ENCODE measurements around the gene UNC5B.

Gene UNC5B

DNA sequence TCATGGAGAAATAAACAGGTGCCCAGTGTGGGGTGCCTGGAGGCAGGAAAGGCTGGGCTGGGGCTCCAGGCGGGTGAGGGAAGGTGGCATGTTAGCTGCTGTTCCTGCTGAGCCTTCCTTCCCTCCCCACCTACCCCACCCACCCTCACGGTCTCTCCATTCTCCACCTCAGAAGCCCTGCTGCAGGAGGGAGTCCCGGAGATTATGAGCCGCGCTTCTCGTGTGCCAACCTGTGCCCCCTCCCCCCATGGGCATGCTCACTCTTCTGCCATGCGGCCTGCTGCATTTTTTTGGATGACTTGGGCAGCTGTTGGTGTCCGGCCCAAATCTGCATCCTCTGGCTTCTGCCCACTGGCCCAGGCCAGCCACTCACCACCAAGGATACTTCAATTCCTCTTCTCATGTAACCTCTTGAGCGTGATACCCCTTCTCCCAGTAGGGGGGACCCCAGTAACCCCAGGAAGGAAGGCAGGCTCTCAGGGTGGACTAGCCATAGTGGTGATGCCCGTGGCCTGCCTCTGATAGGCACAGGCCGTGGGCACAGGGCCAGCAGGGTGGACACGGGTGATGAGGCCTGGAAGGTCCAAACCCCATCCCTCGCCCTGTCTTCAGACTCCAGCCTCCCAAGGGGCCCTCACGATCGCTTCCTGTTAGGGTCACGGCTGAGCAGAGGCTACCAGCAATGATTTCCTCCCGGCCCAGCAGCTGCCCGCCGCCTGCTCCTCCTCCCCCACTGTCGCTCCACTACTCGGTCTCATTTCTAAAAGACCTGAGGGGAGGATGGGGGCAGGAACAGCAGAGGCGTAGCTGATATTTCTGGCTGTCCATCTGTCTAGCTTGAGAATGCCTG lies 27.8 kb downstream of the UNC5B start:
- no peak for DNase-seq

DNA sequence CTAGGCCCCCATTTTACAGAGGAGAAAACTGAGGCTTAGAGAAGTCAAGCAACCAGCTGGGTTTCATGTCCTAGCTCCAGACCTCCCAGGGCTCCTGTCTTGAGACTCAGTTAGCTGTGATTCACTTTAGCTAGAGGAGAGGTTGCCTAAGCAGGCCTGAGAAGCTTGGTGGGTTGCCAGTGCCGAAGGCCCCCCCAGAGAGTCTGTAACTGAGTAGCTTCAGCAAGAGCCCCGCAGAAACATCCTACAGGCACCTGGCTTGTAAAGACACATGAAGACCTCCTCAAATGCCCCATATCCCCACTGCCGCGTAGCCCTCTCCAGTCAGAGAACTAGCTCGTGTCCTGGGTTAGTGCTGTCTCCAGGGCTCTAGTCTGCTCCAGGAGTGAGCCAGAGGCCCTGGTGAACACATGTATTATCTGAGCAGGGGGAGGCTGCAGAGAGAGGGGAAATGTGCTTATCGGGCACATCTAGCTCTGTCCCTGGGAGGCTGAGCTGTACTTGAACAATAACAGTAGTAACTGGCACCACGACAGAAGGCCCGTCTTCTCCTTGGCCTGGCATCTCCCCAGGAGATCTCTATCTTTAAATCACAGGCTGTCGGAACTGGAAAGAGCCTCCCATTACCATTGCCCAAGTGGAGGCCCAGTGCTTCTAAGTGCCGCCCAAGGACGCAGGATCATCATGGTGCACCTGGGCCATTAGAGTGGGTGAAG lies 28.9 kb downstream of the UNC5B start:
- no peak for DNase-seq

DNA sequence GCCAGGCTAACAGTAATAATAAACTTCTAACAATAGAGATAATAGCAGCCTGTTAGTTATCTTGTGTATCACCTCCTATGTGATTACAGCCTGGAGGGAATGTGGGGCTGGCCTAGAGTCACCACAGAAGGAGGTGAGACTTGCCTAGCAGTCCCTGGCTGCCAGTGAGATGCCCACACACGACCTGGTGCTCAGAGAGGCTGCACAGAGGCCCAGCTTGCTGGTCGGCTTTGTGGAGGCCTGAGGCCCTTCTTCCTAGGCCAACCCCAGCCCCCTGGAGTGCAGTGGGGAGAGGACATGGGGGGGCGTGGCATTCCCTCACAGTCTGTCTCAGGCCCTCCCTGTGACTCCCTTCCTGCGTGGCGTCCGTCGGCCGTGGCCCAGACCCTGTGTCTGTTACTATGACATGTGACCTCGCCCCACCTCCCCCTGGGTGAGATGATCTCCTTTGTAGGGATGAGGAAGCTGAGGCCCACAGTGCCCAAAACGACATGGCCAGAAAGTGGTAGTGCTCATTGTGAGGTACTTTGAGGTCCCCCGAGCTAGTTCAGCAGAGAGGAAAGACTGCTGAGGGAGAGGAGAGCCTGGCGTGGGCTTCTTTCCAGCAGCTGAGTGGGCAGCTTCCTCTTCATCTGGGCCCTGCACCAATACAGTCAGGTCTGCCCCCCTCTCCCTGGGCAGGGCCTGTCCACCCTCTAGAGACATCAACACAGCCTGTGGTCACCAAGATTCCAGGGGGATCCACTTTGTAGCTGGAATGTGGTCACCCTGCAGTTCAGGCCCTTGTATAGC lies 29.7 kb downstream of the UNC5B start:
- no peak for DNase-seq

DNA sequence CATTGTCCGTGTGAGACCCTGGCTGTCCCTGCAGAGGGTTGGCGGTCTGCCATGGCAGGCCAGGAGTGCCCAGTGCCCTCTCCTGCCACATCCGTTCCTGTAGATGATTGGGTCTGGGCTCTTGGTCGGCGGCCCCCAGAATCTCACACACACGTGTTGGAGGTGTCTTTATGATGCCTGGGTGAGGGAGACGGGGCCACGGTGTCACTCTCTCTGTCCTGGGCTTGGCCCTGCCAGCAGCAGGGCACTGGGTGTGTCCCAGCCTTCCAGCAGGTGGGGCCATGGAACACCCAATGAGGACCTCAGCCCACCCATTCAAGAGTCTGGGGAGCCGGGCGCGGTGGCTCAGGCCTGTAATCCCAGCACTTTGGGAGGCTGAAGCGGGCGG lies 30.2 kb downstream of the UNC5B start:
- DNase-seq = no peak

DNA sequence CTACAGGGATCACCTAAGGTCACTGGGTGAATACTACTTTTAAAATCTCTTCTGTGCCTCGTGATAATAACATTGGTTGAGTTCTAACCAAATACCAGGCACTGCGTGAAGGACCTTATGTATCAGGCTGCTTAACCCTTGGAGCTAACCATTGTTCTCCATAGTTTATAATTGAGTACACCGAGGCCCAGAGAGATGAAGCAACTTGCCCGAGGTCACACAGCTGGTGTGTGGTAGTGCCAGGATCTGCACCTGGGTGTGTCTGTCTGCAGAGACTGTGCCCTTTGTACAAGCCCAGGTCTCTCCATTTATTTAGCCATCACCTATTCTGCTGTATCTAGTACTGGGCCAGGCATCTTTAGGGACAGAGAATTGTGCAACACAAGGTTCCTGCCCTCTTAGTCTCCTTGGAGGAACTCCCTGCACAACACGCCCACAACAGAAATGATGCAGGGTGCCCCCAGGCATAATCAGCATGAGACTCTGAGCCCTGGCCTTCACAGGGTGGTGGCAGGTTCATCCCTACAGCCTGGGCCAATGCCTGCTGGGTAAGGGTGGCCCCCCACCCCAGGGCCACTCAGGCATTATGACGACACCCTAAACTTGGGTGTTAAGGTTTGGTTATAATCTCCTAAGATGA lies 31.5 kb downstream of the UNC5B start:
- DNase-seq = no peak

DNA sequence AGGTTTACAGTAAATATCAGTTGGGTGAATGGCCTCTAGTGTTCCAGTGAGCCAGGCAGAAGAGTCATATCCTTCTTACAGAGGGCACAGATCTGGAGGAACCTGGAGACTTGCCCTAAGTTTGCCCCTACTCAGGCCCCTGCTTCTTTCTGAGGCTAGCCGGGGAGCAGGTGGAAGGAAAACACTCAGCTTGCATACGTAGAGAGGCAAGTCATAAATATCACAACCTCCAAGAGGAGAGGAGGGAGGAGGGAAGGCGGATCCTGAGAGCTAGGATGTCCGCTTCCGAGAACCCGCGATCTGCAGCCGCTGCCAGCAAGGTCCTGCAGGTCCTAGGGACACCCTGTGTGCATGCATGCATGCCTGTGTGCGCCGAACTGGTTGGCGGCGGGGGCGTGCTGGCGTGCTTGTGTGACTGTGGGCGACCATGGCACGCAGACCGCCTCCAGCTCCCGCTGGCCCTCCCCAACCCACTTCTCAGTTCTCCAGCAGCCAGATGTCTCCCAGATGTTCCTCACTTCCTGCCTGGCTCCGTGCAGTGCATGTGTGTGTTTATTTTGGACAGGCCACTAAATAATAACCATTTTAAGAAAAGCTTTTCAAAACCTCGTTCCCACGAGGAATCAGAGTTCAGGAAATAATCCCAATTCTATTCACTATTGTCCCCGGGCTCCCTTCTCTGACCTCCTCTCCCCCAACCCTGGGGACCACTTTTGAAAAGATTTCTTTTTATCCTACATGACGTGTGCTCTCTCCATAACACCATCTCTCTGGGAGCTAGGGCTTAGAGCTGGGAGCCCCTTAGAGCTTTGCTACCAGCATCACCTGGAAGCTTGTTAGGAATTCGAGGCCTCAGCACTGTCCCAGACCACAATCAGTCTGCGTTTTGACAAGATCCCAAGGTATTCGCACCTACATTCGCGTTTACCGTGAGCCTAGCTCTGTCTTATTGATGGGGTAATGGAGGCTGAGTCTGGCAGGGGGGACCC lies 32.4 kb downstream of the UNC5B start:
- DNase-seq = no peak

DNA sequence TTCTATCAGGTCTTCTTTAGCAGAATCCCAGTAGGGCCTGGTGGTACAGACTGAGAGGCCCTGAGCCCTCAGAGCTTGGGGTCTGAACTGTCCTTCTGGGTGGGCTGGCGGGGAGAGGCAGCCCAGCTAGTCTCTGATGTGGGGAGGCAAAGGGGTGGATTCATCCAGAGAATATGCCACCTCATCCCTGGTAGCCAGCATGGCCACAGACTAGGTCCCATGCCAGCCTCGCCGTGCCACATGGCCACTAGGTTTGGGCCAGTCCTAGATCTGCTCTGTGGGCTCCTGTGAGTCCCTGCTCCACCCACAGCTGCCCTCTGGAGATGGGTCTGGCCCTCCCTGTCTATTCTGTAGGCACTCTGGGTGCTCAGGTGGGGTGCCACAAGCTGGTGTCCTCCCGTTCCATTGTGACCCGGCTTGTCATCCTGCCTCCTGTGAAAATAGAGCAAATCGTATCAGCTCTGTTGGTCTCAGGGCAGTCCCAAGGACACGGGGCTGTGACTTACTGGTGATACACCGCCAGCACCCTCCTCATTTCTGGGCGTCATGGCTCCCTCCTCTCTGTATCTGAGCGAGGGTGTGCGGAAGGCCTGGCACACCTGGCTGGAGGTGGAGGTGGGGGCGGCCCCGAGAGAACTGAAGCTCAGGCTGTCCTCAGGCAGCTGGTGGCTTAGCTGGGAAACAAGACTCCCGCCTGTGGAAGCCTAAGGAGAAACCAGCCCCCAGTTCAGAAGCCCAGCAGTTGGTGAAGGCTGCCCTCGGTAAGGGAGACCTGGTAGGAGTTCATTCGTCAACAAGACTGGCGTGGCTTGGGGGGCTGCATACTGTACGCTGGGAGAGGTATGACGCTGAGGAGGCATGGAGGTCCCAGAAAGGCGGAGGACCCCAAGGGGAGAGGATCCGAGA lies 33.3 kb downstream of the UNC5B start:
- no peak for DNase-seq

DNA sequence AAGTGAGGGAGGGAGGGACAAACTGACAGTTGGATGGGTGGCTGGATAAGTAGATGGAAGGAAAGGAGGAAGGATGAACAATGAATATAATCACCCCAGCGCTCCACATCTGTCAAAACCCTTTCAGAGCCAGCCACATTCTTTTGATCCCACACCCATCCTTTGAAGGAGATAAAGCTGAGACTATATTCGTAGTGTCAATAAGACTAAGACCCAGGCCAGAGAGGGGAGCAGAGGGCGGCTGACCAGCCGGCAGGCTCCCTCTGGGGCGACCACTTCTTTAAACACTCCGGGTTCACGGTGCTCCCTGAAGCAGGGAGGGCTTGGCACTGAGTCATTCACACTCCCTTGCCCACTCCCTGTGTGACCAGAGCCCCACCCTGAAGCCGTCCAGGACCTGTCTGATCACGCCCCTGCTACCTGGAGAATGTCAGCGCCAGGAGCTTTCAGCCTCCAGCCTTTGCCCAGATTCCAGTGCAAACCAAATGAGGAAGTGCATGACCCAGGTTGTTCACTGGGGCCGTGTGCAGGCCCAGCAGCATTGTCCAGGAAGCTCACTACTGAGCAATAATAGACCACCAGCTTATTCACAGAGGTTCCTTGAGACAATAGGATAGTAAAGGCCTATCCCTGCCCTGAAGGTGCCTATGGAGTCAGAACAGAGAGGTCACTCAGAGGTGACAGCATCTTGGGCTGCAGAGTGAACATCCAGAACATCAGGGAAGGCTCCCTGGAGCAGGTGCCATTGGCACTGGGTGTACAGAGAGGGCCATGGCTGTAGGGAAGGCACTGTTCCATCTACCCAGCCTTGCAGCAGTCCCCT lies 34.4 kb downstream of the UNC5B start:
- no peak for DNase-seq

DNA sequence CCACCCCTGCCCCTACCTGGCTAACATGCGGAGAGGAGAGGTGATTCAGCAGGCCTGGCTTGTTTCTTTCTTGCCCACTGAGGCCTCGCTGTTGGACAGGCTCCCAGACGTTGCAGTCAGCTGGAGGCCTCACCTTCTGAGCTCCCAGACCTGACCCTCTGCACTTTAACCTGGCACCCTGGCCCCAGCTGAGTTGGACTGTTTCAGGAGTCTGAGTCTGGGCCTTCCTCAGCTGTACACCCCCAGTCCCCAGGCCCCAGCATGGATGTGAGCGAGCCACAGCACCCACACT lies 35.0 kb downstream of the UNC5B start:
- DNase-seq = no peak

DNA sequence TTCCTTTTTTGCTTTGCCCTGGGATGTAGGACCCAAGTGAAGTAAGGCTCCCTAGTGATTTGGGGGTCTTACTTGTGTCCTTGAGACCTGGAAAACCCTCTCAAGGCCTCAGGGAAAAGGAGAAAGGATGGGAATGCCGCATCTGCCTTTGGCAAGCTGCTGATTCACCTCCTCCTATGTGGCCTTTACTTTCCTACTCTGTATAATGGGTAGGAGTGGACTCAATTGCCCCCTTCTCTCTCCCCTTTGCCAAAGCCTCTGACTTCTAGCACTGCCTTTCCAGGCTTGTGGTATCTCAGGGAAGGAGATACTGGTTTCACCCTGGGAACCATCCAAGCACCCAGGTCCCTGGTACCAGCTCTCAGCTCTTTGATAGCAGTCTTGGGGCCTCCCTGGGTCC lies 35.4 kb downstream of the UNC5B start:
- no peak for DNase-seq

DNA sequence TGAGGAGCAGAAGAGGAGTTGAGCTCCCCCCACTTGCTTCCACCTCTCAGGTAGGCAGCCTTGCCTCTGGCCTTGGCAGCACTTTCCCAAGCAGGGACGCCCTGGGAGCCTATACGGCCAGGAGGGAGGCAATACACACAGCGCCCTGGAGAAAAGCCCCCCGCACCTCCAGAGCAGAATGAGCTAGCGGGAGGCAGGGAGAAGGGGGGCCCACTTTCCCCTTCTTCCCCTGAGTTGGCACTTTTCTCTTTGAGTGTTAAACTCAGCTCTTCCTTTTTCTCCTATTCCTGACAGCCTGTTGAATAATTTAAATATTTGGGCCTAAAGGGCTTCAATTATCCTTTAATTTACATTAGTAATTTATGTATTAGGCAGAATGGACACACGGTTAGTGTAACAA lies 35.8 kb downstream of the UNC5B start:
- DNase-seq = no peak

DNA sequence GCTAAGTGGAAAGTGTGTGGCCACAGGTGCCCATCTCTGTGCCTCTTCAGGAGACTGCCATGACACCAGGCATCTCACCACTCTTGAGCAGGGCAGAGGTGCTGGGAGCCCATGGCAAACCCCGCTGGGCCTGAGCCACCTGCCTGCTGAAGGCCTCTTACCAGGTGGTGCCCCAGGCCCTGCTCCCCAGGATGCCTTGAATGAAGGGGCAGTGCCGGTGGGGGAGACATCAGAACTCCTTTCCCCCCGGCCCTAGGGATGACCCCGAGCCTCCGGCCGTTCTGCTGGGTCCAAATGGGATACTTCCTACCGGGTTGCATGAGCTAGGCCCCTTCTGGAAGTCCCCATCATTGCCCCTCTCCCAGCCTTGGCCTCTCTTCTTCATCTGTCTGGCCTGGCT lies 37.6 kb downstream of the UNC5B start:
- DNase-seq = no peak

DNA sequence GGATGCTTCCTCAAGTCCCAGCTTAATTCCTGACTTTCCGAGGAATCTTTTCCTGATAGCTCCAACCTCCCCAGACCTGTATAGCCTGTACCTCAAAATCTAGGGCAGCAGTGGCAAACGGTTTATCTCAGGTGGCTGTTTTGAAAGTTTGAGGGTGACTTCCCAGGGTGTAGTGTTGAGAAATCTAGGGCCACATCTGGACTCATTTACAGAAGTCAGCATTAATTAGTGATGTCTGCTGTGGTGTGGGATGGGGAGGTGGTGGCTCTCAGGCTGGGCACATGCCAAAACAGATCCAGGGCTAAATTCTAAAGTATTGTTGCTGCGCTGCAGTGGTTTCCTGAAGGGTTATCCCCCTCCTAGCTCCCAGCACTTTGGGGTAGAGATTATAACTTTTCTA lies 38.0 kb downstream of the UNC5B start:
- DNase-seq = no peak

DNA sequence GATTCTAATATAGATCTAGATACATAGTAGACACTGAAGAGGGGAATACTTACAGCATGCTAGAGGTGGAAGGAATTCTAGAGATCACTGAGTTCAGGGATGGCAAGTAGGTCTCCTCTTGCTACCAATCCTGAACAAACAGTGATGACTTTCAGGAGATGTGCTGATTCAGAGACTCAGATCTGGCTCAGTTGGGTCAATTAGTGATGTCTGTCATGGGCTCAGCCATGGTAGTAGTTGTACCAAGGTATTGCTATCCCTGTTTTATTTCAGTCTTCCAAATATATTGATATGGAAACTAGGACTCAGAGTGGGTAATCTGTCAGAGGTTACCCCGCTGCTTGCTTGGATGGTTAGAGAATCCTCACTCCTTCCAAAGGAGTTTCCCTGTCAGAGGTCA lies 38.5 kb downstream of the UNC5B start:
- no peak for DNase-seq

DNA sequence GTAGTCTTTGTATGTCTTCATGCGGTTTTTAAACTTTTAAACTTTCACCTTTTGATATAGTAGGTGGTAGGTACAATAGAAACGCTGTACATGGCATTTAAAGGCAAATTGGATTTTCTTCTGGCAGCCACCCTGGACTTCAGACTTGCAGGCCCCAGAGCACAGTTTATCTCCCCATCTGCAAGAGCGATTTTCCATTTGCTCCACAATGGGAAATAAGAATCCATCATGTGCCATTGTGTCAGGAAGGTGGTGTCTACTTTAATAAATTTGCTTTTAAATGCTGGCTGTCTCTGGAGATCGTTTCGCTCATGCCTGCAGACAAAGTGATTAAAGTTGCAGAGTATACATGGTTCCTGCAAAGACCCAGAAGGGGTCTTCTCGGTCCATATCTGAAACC lies 38.9 kb downstream of the UNC5B start:
- DNase-seq = no peak

DNA sequence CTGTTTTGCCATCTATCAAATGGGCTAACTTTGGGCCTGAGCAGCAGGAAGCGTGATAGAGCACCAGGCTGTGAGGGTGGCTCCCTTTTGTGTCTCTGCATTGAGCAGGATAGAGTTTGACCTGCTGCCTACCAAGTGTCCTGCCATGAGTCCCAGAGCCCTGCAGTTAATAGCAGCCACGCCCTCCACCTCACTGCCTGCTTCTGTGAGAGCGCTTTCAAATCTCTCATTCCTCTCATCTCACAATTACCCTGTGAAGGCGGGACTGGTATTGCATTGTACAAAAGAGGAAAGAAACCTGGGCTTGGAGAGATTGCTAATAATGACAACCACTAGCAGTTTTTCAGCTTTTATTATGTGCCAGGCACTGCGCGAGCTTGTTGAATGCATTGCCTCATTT lies 39.9 kb downstream of the UNC5B start:
- no peak for DNase-seq

DNA sequence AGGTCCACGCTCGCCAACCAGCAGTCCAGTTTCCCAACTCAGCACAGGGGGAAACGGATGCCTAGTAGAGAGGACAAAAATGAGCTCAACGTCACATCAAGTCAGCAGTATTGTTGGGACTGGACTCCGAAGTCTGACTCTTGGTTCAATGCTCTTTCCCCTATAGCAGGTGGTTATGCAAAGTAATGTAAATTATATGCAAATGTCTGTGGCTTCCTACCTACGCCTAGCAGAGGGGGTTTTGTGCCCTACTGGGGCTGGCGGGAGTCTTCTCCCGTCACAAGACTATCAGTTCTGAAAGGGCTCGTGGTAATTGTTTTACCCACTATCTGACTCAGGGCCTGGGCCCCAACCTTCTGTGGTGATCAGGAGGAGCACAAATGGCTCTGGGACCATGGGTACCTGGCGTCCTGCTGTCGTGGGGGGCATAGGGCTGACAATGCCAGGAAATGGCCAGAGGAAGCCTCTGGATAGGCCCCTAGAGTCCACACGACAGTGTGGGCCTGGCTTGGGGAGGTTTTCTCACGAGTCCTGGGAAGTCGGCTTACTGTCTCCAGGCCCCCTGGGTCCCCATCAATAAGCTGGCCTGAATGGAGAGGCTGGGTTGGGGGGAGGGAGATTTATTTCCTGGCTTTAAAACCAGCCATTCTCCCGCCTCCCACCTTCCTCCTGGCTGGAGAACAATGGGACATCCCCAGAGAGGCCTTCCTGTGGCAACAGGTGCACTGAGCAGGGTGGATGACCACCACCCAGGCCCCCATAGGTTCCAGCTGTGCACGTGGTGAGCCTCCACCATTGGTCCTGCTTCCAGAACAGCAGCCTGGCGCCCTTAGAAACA lies 41.8 kb downstream of the UNC5B start:
- DNase-seq = no peak

DNA sequence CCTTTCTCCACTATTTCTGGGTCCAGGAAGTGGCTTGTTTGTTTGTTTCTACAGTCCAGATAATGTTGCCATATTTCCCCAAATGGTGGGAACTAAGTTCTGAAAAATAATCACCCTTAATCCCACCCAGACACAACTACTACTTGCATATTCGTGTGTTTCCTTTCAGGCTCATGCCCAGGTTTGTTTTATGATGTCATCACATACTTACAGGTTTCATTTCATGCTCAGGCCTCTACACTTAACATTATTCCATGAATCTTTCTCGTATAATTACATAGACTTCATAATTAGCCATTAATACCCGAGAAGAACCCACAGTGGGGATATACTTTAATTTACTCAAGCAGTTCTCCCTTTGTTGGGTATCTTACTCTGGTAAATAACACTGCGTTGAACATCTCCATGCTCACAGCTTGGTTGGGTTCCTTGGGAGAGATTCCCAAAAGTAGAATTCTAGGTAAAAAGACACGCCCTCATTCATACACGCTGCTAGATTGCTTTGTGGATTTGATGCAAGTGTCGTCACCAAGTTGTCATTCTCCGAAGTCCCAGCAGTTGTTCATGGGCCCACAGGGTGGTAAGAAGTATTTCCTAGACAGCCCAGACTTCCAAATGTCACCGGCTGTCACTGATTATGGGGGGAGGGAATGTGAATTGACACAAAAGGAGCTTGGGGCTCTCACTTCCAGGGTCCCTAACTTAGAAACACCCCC lies 42.6 kb downstream of the UNC5B start:
- no peak for DNase-seq

DNA sequence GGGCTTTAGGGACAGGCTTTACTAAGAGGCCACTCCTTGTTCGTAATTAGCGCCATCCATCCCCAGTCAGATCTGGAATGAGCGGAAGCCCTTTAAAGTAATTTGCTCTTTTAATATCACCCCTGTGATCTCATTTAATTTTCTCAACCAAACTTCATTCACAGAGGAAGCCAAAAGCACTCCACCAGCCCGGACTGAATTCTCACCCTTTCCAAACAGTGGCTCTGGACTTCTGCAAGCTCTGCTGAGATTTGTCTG lies 43.1 kb downstream of the UNC5B start:
- DNase-seq = no peak

Measured in 8988T (cell line).